Erythroblast (primary cell): Measurements from ENCODE around the gene POLR1E.
A peak's percentile ranks its signal among the peaks of the same experiment; 100 is the strongest.
"Not testable (repeated sequence)": the region's sequence is repeated elsewhere in the genome, so short reads cannot be mapped to it uniquely, and the experiment has no call there.

ENCODE experiments used
- DNase-seq, 2 experiments: peaks; one replicate each; lab custom pipeline; 2025; lab: John Stamatoyannopoulos, UW
- GATA1 ChIP-seq: IDR thresholded peaks from 2 replicates; pipeline ENCODE4 v1.6.1; 2011; ENCODE audit warnings: low read depth, mild to moderate bottlenecking, control low read depth, low read length, moderate library complexity
- POLR2A ChIP-seq: IDR thresholded peaks from 2 replicates; pipeline ENCODE4 v1.6.1; 2011; ENCODE audit warnings: mild to moderate bottlenecking, low read length

POLR1E gene

DNA sequence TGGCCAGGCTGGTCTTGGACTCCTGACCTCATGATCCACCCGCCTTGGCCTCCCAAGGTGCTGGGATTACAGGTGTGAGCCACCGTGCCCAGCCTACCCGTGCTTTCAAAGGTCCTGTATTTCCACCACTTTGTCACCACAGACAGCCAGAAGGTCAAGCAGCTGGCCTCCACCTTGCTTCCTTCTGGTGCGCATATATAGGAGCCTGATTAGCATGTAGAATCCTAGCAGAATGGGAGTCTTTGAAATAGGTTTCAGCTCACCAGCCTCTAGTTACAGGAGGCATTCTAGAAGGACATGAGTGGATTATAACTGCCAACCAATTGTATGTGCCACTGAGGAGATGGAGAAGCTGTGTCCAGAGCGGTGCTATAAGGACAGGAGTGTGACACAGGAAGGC, 18.9 kb downstream of the POLR1E start:
- no peak for DNase-seq
- TF ChIP-seq POLR2A (no peak), GATA1 (no peak)

DNA sequence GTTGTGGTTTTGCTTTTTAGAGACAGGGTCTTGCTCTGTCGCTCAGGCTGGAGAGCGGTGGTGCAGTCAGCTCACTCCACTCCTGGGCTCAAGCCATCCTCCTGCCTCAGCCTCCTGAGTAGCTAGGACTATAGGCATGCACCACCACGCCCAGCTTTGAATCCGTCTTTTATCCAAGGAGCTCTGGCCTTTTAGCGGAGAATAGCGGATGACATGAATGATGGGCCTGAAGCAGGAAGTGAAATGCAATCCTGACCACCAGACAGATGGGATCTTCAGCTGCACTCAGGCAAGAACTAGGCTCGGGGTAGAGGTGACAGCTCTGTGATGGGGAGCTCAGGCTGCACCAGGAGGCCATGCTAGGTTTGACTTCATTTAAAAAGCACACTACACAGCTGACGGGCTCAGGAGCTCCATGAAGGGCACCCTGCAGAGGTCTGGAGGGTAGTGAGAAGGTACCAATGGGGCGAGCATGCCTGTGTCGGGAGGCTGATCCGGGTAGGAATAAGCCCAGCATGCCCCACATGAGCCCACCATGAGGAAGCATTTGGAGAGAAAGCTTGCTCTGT, 21.9 kb downstream of the POLR1E start:
- TF ChIP-seq POLR2A (no peak), GATA1 (no peak)
- no peak for DNase-seq

DNA sequence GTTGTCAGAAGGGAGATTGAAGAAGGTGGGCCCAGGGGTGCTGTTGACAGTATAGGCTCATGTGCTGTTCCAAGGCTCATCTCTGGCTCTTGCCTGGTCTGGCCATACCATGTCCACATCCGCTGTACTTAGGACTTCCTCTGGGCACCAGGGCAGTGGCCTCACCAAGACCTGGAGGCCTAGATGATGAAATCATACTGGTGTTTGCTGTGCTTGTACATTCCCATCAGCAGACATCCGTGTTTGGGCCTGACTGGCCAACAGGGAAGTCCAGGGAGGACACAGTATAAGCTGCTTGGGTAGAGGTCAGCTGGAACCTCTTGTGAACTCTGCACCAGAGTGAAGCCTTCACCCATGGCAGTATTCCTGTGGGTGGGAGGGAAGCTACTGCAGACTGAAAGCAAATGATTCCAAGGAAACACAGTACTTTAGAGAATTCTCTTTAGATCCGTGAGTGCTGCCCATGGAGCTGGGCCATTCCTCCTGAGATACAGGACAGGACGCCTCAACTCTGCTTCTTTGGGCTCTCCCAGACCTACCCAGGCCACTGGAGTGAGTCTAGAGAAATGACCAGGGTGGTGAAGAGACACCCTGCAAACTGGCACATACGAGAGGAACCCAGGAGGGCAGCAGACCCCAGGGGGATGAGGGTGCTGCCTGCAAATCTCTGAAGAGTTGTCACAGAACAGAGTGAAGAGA, 22.5 kb downstream of the POLR1E start:
- no peak for TF ChIP-seq GATA1
- TF ChIP-seq POLR2A = no peak
- no peak for DNase-seq

DNA sequence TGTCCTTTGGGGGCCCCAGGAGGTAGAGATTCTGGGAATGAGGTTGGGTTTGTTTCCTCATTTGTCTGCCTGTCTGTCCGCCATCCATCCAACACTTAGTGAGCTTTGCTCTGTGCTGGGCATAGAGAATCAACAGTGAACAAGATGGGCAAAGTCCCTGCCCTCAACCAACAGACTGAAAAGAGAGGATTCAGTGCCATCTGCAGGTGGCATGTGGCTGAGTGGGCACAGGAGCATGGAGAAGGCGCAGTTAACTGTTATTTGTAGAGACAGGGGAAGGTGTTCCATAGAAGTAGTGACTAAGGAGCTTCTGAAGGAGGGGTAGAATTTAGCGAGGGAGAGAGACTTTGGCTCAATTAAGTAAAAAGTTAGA, 23.1 kb downstream of the POLR1E start:
- no peak for DNase-seq
- TF ChIP-seq GATA1 = no peak
- TF ChIP-seq POLR2A = no peak

DNA sequence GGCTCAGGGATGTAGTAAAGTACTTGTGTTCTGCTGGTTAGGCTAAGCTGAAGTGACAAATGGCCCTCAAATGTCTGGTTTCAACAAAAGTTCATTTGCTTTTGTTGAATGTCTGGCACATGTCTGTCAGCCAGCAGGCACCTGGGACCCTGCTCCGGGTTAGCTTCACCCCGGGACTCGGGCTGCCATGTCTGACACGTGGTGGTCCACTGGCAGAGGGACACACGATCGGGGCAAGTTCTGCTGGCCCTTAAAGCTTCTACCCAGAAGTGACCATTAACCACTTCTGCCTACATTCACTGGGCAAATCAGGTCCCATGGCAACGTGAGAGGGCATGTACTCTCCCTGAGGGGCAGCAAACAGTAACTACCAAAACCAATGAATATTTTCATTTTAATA, 23.8 kb downstream of the POLR1E start:
- DNase-seq = no peak
- no peak for TF ChIP-seq GATA1
- TF ChIP-seq POLR2A = no peak

DNA sequence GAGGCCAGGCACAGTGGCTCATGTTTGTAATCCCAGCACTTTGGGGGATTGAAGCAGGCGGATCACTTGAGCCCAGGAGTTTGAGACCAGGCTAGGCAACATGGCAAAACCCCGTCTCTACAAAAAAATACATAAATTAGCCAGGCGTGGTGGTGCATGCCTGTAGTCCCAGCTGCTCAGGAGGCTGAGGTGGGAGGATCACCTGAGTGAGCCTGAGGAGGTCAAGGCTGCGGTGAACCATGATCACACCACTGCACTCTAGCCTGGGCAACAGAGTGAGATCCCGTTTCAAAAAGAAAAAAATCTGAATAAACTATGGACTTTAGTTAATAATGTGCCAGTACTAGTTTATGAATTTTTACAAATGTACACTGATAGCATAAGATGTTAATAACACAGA, 24.3 kb downstream of the POLR1E start:
- DNase-seq = not testable (repeated sequence)

DNA sequence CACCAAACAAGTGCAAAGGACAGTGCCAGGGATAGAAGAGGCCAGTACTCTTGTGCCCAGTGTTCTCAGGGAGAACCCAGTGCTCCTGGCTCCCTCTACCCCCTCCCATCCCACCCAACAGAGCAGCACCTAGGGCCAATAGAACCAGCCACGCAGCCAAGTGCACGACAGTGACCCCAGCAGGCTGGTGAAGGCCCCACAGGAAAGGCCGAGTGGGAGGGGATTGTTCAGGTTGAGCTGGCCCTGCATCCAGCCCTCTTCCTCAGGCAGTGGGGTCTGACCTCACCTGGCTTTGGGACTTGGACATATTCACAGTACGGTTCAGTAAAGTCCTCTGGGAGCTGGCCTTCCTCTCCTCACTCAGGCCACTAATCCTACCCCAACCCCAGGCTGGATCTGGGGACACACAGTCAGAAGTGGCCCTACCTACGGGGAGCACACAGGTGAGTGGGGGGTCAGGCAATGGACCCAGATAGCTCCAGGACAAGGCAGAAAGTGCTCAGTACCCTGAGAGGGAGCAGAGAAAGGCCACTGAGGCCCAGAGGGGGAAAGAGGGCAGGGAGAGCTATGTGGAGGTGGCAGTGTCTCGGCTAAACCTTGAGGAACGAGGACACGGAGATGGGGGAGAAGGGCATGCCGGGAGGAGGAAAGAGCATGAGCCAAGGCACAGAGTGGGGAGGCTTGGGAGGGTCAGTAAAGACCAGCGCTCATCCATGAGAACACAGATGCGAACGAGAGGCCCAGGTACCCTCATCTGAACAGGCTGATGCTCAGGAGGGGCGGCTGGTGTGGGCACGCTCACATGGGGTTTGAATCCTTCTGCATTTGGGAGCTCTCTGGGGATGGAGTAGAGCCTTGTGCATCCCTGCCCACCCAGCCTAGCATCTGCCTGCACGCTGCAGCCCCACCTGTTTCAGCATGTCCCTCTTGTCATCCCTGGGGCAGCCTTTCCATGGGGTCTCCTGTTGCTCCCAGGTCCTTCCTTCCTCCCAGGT, 25.6 kb downstream of the POLR1E start:
- DNase-seq = peak; percentile 21 to 22
- no peak for TF ChIP-seq POLR2A

DNA sequence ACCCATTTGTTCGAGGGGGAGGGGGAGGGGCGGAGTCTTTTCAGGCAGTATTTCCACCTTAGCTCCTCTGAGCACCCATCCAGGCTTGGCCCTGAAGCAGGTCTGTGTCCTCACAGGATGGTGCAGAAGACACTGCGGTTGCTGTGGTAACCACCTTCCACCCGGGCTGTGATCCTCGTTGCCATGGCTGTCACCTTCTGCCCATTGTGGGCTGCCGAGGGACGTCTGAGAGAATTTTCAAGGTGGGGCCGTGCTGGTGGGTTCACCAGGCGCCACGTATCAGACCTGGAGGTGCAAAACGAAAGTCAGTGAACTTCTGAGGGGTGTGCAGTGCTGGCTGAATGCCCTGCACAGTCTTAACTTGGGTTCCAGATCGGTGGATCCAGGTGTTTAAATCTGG, 26.7 kb downstream of the POLR1E start:
- TF ChIP-seq POLR2A (no peak), GATA1 (no peak)
- DNase-seq = no peak

DNA sequence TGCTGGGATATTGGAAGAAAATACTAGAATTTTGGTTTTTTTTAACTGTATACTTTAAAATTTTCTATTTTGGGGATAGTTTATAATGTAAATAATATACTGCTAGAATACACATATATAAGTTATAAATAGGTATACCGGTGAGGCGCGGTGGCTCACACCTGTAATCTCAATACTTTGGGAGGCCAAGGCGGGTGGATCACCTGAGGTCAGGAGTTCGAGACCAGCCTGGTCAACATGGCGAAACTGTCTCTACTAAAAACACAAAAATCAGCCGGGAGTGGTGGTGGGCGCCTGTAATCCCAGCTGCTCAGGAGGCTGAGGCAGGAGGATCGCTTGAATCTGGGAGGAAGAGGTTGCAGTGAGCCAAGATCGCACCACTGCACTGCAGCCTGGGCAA, 28.7 kb downstream of the POLR1E start:
- not testable (repeated sequence) for DNase-seq

DNA sequence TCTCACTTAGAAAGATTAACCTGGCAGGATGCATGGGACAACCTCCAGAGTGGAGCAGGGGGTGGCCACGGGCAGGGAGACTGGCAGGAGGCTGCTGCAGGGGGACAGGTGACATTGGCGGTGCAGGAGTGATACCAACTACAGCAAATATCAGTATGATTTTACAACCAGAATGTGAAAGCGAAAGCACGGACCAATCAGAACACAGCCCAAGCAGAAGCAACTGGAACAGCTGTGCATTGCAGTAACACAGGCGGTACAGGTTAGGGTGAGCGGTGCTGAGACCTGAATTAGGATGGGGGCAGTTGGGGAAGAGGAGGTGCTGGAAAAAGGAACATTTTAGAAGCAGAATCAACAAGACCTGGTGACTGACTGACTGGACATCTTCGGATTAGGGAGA, 29.3 kb downstream of the POLR1E start:
- no peak for TF ChIP-seq GATA1
- no peak for TF ChIP-seq POLR2A
- no peak for DNase-seq

DNA sequence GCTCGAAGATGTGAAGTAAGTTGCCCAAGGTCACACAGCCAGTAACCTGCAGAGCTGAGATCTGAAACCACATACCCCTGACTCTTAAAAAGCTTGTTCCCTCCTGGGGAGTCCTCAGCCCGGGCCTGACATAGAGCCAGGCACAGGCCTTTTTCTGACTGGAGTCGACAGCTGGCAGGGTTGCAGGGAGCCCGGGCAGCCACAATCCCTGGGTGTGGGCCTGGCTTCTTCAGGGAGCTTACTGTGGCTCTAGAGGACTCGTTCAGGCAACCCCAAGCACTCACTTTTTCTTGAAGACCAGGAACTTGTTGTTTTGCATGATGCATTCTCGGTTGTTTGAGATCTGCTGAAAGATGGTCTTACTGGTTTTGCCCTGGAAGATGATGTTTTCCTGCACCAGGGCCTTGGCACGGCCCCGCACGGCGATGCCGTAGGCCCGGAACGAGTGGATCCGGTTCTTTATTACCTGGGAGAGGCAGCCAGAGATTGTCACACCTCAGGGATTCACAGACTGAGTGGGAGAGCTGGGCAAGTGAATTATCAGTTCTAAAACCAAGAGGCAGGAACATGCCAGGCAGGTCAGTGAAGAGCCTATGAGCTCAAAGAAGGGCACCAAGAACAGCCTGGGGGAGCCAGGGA, 30.0 kb downstream of the POLR1E start:
- TF ChIP-seq POLR2A (no peak), GATA1 (no peak)

DNA sequence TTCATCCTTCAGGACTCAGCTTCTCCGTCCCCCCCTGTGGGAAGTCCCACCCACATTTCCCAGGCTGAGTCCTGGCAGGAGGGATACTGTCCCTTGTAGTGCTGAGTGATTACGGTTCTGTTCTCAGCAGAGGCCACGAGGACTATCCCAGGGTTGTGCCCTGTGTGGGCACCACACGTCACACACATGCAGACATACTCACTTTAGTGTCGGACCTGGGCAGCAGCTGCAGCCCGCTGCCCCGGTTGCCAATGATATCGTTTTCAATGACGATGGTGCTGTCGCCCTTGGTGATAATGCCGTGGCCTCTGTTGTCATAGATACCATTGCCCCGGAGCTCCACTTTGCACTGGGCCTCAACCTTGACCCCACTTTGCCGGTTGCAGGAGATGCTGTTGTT, 32.2 kb downstream of the POLR1E start:
- no peak for DNase-seq
- no peak for TF ChIP-seq GATA1
- no peak for TF ChIP-seq POLR2A

More for the DNA sequence above, 30.0 kb downstream of the POLR1E start:
- no peak for DNase-seq

DNA sequence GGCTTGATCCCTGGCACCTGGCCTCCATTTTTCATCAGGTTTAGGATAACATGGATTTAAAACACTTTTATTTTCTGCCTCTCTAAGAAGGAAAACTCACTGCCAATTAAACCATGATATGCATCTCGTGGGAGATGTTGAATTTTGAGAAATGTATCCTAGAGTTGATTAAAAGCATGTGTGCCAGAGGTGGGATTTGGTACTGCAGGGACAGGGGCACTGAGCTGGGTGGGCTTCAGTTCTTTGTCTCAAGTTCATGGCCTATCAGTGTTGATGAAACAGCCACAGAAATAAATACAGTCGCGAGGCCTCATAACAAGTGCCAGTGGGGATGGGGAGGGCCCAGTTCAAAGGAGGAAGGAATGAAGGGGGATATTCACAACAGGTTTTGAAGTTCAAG, 34.9 kb downstream of the POLR1E start:
- TF ChIP-seq GATA1 = no peak
- no peak for TF ChIP-seq POLR2A
- no peak for DNase-seq

DNA sequence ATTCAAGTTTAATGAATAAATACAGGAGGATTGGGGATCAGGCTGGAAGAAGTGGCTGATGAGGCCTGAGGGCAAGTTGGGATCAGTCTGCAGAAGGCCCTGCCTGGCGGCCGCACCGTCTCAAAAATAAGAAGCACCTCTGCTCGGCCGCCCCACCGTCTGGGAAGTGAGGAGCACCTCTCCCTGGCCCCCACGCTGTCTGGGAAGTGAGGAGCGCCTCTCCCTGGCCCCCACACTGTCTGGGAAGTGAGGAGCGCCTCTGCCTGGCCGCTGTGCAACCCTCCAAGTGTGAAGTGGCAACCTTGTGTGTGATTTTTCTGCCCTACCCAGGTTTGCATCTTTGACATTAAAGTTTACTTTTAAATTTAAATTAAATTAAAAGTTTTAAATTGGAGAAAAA, 35.4 kb downstream of the POLR1E start:
- no peak for DNase-seq
- TF ChIP-seq POLR2A (no peak), GATA1 (no peak)
